Trophoblast cell (in vitro differentiated cells and primary cell): ENCODE measurements around the gene GAB2.
A peak's percentile ranks its signal among the peaks of the same experiment; 100 is the strongest.

Experiments used
- DNase-seq, 2 donors: peaks; one replicate each; pipeline ENCODE4 v3.0.0-alpha.2; 2016
- H2AFZ ChIP-seq: 2 replicates; pipeline ENCODE4 v1.6.1; 2013; ENCODE audit warnings: low read length, moderate library complexity, mild to moderate bottlenecking; ENCODE audit not compliant: insufficient read depth, poor library complexity
- H2AK5ac ChIP-seq: 2 replicates; pipeline ENCODE4 v1.6.1; 2013; ENCODE audit warnings: mild to moderate bottlenecking, low read length
- H2BK120ac ChIP-seq: 2 replicates; pipeline ENCODE4 v1.6.1; 2013; ENCODE audit warnings: low read length, mild to moderate bottlenecking, moderate library complexity; ENCODE audit not compliant: insufficient read depth, poor library complexity
- H2BK12ac ChIP-seq: 2 replicates; pipeline ENCODE4 v1.6.1; 2013; ENCODE audit warnings: mild to moderate bottlenecking, low read length, moderate library complexity
- H2BK5ac ChIP-seq: 2 replicates; pipeline ENCODE4 v1.6.1; 2013; ENCODE audit warnings: low read length, low read depth, moderate library complexity, mild to moderate bottlenecking; ENCODE audit not compliant: poor library complexity
- H3K14ac ChIP-seq: 2 replicates; pipeline ENCODE4 v1.6.1; 2013; ENCODE audit warnings: mild to moderate bottlenecking, low read length
- H3K18ac ChIP-seq: 2 replicates; pipeline ENCODE4 v1.6.1; 2013; ENCODE audit warnings: mild to moderate bottlenecking, low read length
- H3K23ac ChIP-seq: 2 replicates; pipeline ENCODE4 v1.6.1; 2013; ENCODE audit warnings: low read length
- H3K27ac ChIP-seq: 2 replicates; pipeline ENCODE4 v1.5.1; 2013; ENCODE audit warnings: low read depth, mild to moderate bottlenecking, inconsistent platforms, low read length, moderate library complexity
- H3K27me3 ChIP-seq: 2 replicates; pipeline ENCODE4 v1.6.1; 2013; ENCODE audit warnings: inconsistent platforms, mild to moderate bottlenecking, low read length, moderate library complexity; ENCODE audit not compliant: insufficient read depth
- H3K36me3 ChIP-seq, 2 experiments: 1 replicate in 1 of 2; 2 replicates in 1 of 2; pipeline ENCODE4 v1.6.1; 2013; ENCODE audit warnings: low read length in 2 of 2, mild to moderate bottlenecking in 2 of 2, moderate library complexity in 1 of 2; ENCODE audit not compliant: insufficient read depth in 2 of 2, control insufficient read depth in 1 of 2
- H3K4ac ChIP-seq: 2 replicates; pipeline ENCODE4 v1.6.1; 2013; ENCODE audit warnings: low read depth, mild to moderate bottlenecking, low read length, moderate library complexity
- H3K4me1 ChIP-seq, 2 experiments: 1 replicate in 1 of 2; 2 replicates in 1 of 2; pipeline ENCODE4 v1.6.1; 2013; ENCODE audit warnings: low read length in 2 of 2, mild to moderate bottlenecking in 2 of 2, moderate library complexity in 1 of 2; ENCODE audit not compliant: insufficient read depth in 2 of 2, control insufficient read depth in 1 of 2
- H3K4me2 ChIP-seq: 2 replicates; pipeline ENCODE4 v1.6.1; 2013; ENCODE audit warnings: inconsistent platforms, mild to moderate bottlenecking, low read length, moderate library complexity
- H3K4me3 ChIP-seq: 2 replicates; pipeline ENCODE4 v1.5.1; 2013; ENCODE audit warnings: mild to moderate bottlenecking, low read depth, low read length, inconsistent platforms
- H3K79me1 ChIP-seq: one replicate; pipeline ENCODE4 v1.6.1; 2013; ENCODE audit warnings: low read length
- H3K79me2 ChIP-seq: 2 replicates; pipeline ENCODE4 v1.6.1; 2013; ENCODE audit warnings: low read length, mild to moderate bottlenecking; ENCODE audit not compliant: control insufficient read depth, insufficient read depth, poor library complexity
- H3K9ac ChIP-seq: 2 replicates; pipeline ENCODE4 v1.6.1; 2013; ENCODE audit warnings: mild to moderate bottlenecking, low read length
- H3K9me3 ChIP-seq: 2 replicates; pipeline ENCODE4 v1.6.1; 2013; ENCODE audit warnings: low read depth, mild to moderate bottlenecking, control low read depth, inconsistent platforms, low read length; ENCODE audit not compliant: insufficient read depth
- H4K12ac ChIP-seq: 2 replicates; pipeline ENCODE4 v1.6.1; 2013; ENCODE audit warnings: low read depth, mild to moderate bottlenecking, low read length, moderate library complexity
- H4K8ac ChIP-seq: 2 replicates; pipeline ENCODE4 v1.6.1; 2013; ENCODE audit warnings: low read depth, mild to moderate bottlenecking, low read length, moderate library complexity
- H4K91ac ChIP-seq: one replicate; pipeline ENCODE4 v1.6.1; 2013; ENCODE audit warnings: low read depth, mild to moderate bottlenecking, low read length, moderate library complexity
- WGBS: extraction: QIAGEN DNeasy Blood & Tissue Kit; methylation state at CpG from one replicate; pipeline ENCODE4 v1.1.7; 2013; ENCODE audit warnings: missing lambda C conversion rate; ENCODE audit not compliant: insufficient read length, insufficient coverage; ENCODE audit errors: extremely low coverage; 5-methylcytosine and 5-hydroxymethylcytosine counted together

The GAB2 gene

GRCh38 chr11:78327945-78328344 lies 89.7 kb downstream of the GAB2 start:
- no peak overlapping the region for H3K27ac ChIP-seq
- no peak overlapping the region for H3K18ac ChIP-seq
- H3K14ac ChIP-seq = no peak overlapping the region
- H3K4me1 ChIP-seq = peaks cover 0 to 6% of the 10 kb centered on the region in 2 experiments
- no peak overlapping the region for H3K4me2 ChIP-seq
- H3K9ac ChIP-seq = no peak overlapping the region
- no peak overlapping the region for H2BK120ac ChIP-seq
- no peaks in the 10 kb centered on the region for H3K27me3 ChIP-seq
- H3K79me2 ChIP-seq = no peaks in the 10 kb centered on the region
- H3K9me3 ChIP-seq = no peaks in the 10 kb centered on the region
- no peaks in the 10 kb centered on the region for H3K79me1 ChIP-seq
- peak overlapping the region; percentile 40 for H3K4ac ChIP-seq
- DNase-seq = no peak
- H3K36me3 ChIP-seq = no peaks in the 10 kb centered on the region
- no peak overlapping the region for H2BK12ac ChIP-seq
- no peak overlapping the region for H4K8ac ChIP-seq
- no peak overlapping the region for H4K91ac ChIP-seq
- no peak overlapping the region for H4K12ac ChIP-seq
- H2BK5ac ChIP-seq = no peak overlapping the region
- no peak overlapping the region for H3K23ac ChIP-seq
- H2AK5ac ChIP-seq = no peak overlapping the region
- WGBS = no CpG with 5 or more reads among the region's 6 CpGs
- no peak overlapping the region for H2AFZ ChIP-seq
- no peak overlapping the region for H3K4me3 ChIP-seq

DNA sequence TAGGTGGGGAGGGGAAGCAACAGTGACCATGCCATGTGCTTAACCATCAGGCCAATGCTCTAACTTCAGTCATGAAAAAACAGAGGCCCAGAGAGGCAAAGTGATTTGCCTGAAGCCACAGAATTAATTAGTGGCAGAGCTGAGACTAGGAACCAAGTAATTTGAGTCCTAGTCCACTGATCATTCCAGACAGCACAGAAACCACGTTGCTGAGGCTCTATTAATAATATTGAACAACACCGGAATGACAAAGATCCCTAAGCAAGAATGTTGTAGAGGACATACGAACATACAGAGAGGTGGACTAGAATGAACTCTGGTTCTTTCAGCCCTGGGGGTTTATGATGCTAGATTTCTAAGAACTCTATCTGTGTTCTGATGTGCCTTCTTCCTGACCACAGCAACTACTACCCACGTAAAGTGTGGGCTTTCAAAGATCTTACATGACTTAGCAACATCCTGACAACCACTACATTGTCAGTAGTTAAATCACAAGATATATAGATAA lies 92.3 kb downstream of the GAB2 start:
- DNase-seq = no peak
- Histone ChIP-seq H4K91ac (no peak overlapping the region), H3K4me1 (no peaks in the 10 kb centered on the region), H3K23ac (no peak overlapping the region), H4K12ac (no peak overlapping the region), H3K4me2 (no peak overlapping the region), H3K79me2 (peaks cover 2% of the 10 kb centered on the region), H2BK120ac (no peak overlapping the region), H2AFZ (no peak overlapping the region), H3K4me3 (no peak overlapping the region), H3K79me1 (no peaks in the 10 kb centered on the region), H2AK5ac (no peak overlapping the region), H3K36me3 (no peaks in the 10 kb centered on the region), H3K18ac (no peak overlapping the region), H2BK12ac (no peak overlapping the region), H3K27ac (no peak overlapping the region), H3K9me3 (no peaks in the 10 kb centered on the region), H3K4ac (no peak overlapping the region), H3K9ac (no peak overlapping the region), H2BK5ac (no peak overlapping the region), H3K14ac (no peak overlapping the region), H3K27me3 (no peaks in the 10 kb centered on the region), H4K8ac (no peak overlapping the region)
- WGBS = no CpG with 5 or more reads among the region's 4 CpGs

DNA sequence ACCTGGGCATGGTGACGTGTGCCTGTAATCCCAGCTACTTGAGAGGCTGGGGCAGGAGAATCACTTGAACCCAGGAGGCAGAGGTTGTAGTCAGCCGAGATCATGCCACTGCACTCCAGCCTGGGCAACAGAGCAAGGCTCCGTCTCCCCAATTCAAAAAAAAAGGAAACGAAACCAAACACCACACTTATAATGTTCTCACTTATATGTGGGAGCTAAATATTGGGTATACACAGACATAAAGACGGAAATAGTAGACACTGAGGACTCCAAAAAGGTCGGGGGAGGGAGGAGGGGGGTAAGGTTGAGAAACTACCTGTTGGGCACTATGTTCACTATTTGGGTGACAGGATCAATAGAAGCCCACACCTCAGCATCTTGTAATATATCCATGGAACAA lies 94.3 kb downstream of the GAB2 start:
- no peak overlapping the region for H3K9ac ChIP-seq
- H3K4me1 ChIP-seq = peaks cover 4 to 5% of the 10 kb centered on the region in 2 experiments
- no peaks in the 10 kb centered on the region for H3K9me3 ChIP-seq
- no peaks in the 10 kb centered on the region for H3K36me3 ChIP-seq
- H4K12ac ChIP-seq = no peak overlapping the region
- H3K4ac ChIP-seq = peak overlapping the region; percentile 47
- H3K4me2 ChIP-seq = no peak overlapping the region
- H2BK5ac ChIP-seq = no peak overlapping the region
- no peak for DNase-seq
- H3K27me3 ChIP-seq = no peaks in the 10 kb centered on the region
- H2AK5ac ChIP-seq = no peak overlapping the region
- no peak overlapping the region for H2BK120ac ChIP-seq
- no CpG with 5 or more reads among the region's 6 CpGs for WGBS
- no peak overlapping the region for H3K23ac ChIP-seq
- H3K4me3 ChIP-seq = no peak overlapping the region
- no peak overlapping the region for H2BK12ac ChIP-seq
- H3K79me1 ChIP-seq = no peaks in the 10 kb centered on the region
- no peak overlapping the region for H3K27ac ChIP-seq
- H3K18ac ChIP-seq = no peak overlapping the region
- no peak overlapping the region for H3K14ac ChIP-seq
- H3K79me2 ChIP-seq = peaks cover 2% of the 10 kb centered on the region
- no peak overlapping the region for H2AFZ ChIP-seq
- H4K91ac ChIP-seq = no peak overlapping the region
- H4K8ac ChIP-seq = no peak overlapping the region

- Histone ChIP-seq H3K4me2 (no peak overlapping the region), H3K27ac (no peak overlapping the region), H3K9ac (no peak overlapping the region), H2BK120ac (no peak overlapping the region), H3K79me1 (peaks cover 5% of the 10 kb centered on the region), H4K12ac (no peak overlapping the region), H2BK12ac (no peak overlapping the region), H3K79me2 (peaks cover 5% of the 10 kb centered on the region), H3K14ac (no peak overlapping the region), H3K18ac (no peak overlapping the region), H4K91ac (no peak overlapping the region), H2BK5ac (no peak overlapping the region), H3K4me1 (peaks cover 7 to 9% of the 10 kb centered on the region in 2 experiments), H2AFZ (no peak overlapping the region), H3K9me3 (no peaks in the 10 kb centered on the region), H3K4me3 (no peak overlapping the region), H4K8ac (no peak overlapping the region), H3K23ac (no peak overlapping the region), H3K36me3 (peaks cover 0 to 2% of the 10 kb centered on the region in 2 experiments), H3K27me3 (no peaks in the 10 kb centered on the region), H2AK5ac (no peak overlapping the region), H3K4ac (no peak overlapping the region)
- no peak for DNase-seq
- WGBS = no CpG with 5 or more reads among the region's 4 CpGs
Measured at GRCh38 chr11:78319453-78319955, 98.1 kb downstream of the GAB2 start.
